Central memory CD8-positive, alpha-beta T cell (primary cell): ENCODE results near the gene APC2.

Experiments
- ATAC-seq: fragments of 150-1000 bp; cut with Tn5 transposase; replicated peaks from 2 replicates; pipeline ENCODE4 v1.10.0; 2022; ENCODE audit warnings: mild to moderate bottlenecking, moderate FRiP score, moderate number of reproducible peaks; ENCODE audit not compliant: poor library complexity, severe bottlenecking; ENCODE audit errors: extremely low read depth
- DNase-seq, 2 donors: peaks; one replicate each; pipeline ENCODE4 v3.0.0; 2021; ENCODE audit warnings: low spot score in 2 of 2
- H3K27ac Mint-ChIP-seq: one replicate; pipeline ENCODE4 v1.8.0; 2022; ENCODE audit warnings: low read depth, mild to moderate bottlenecking, moderate library complexity, mixed read lengths
- H3K27me3 Mint-ChIP-seq: one replicate; pipeline ENCODE4 v1.8.0; 2022; ENCODE audit warnings: mixed read lengths
- H3K36me3 Mint-ChIP-seq: one replicate; pipeline ENCODE4 v1.8.0; 2022; ENCODE audit warnings: mild to moderate bottlenecking, moderate library complexity, mixed read lengths; ENCODE audit not compliant: insufficient read depth
- H3K4me1 Mint-ChIP-seq: one replicate; pipeline ENCODE4 v1.8.0; 2022; ENCODE audit warnings: mixed read lengths
- H3K4me3 Mint-ChIP-seq: one replicate; pipeline ENCODE4 v1.8.0; 2022; ENCODE audit warnings: mild to moderate bottlenecking, moderate library complexity, mixed read lengths
- H3K9me3 Mint-ChIP-seq: one replicate; pipeline ENCODE4 v1.8.0; 2022; ENCODE audit warnings: mixed read lengths

The APC2 gene

GRCh38 chr19:1459479-1459878 lies 9.6 kb downstream of the APC2 start:
- H3K27ac Mint-ChIP-seq: no peak overlapping the region
- peaks cover 16% of the 10 kb centered on the region for H3K27me3 Mint-ChIP-seq
- ATAC-seq: no peak
- no peaks in the 10 kb centered on the region for H3K9me3 Mint-ChIP-seq
- H3K4me3 Mint-ChIP-seq: no peak overlapping the region
- no peak for DNase-seq
- peaks cover 12% of the 10 kb centered on the region for H3K4me1 Mint-ChIP-seq
- peaks cover 12% of the 10 kb centered on the region for H3K36me3 Mint-ChIP-seq

DNA sequence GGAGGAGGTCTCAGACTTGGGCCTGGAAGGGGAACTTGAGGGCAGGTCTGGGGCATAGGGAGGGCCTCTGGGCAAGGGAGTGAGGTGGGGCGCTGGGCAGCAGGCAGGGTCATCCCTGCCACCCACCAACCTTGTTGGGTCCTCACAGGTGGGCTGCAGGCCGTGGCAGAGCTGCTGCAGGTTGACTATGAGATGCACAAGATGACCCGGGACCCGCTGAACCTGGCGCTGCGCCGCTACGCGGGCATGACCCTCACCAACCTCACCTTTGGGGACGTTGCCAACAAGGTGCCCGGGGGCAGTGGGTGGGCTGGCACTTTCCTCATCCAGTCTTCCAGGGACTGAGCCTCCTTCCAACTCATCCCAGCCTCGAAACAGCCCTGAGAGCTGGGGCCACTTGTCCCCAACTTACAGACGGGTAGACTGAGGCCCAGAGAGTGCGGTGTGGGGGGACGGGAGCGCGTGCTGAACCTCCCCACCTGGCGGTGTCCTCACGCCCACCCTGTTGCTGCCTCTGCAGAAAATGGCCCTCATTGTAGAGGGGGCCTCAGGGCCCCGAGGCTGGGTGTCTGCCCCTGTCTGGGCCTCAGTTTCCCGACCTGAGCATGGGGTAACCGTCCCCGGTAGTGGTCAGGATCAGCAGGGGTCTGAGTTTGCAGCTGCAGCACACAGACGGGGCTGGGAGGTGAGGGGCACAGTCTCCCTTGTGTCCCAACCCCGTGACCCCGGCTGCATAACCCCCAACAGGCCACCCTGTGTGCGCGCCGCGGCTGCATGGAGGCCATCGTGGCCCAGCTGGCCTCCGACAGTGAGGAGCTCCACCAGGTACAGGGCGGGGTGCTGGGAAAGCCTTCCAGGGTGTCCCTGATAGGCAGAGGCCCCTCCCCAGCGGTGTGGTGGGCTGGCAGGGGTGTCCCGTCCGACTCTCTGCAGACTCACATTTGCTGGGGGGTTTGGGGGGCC lies 10.4 kb downstream of the APC2 start:
- ATAC-seq (no peak), DNase-seq (no peak)
- Mint-ChIP-seq H3K27me3 (peaks cover 7% of the 10 kb centered on the region), H3K4me3 (no peak overlapping the region), H3K9me3 (no peaks in the 10 kb centered on the region), H3K27ac (no peak overlapping the region), H3K4me1 (peaks cover 6% of the 10 kb centered on the region), H3K36me3 (peaks cover 12% of the 10 kb centered on the region)

DNA sequence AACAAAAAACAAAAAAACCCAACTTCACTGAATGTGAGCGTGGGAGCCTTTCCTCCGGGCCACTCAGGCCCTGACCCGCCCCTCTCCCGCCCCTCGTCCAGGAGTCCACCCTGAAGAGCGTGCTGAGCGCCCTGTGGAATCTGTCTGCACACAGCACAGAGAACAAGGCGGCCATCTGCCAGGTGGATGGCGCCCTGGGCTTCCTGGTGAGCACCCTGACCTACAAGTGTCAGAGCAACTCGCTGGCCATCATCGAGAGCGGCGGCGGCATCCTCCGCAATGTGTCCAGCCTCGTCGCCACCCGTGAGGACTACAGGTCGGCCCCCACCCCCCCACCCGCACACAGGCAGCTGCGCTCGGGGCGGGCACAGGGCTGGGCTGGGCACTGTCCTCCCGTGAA lies 11.9 kb downstream of the APC2 start:
- H3K36me3 Mint-ChIP-seq: peaks cover 7% of the 10 kb centered on the region
- no peaks in the 10 kb centered on the region for H3K4me1 Mint-ChIP-seq
- no peaks in the 10 kb centered on the region for H3K27me3 Mint-ChIP-seq
- no peak overlapping the region for H3K4me3 Mint-ChIP-seq
- H3K27ac Mint-ChIP-seq: no peak overlapping the region
- ATAC-seq (no peak), DNase-seq (no peak)
- no peaks in the 10 kb centered on the region for H3K9me3 Mint-ChIP-seq

- no peak overlapping the region for H3K27ac Mint-ChIP-seq
- peaks cover 4% of the 10 kb centered on the region for H3K36me3 Mint-ChIP-seq
- ATAC-seq: no peak
- no peak overlapping the region for H3K4me3 Mint-ChIP-seq
- H3K4me1 Mint-ChIP-seq: no peaks in the 10 kb centered on the region
- no peak for DNase-seq
- no peaks in the 10 kb centered on the region for H3K27me3 Mint-ChIP-seq
- no peaks in the 10 kb centered on the region for H3K9me3 Mint-ChIP-seq
These were observed 15.5 kb downstream of the APC2 start for GRCh38 chr19:1465191-1466016.

GRCh38 chr19:1466018-1466460 lies 16.1 kb downstream of the APC2 start:
- H3K27me3 Mint-ChIP-seq: no peaks in the 10 kb centered on the region
- H3K27ac Mint-ChIP-seq: no peak overlapping the region
- DNase-seq (no peak), ATAC-seq (no peak)
- H3K4me1 Mint-ChIP-seq: peaks cover 1% of the 10 kb centered on the region
- no peak overlapping the region for H3K4me3 Mint-ChIP-seq
- no peaks in the 10 kb centered on the region for H3K9me3 Mint-ChIP-seq
- H3K36me3 Mint-ChIP-seq: peaks cover 4% of the 10 kb centered on the region

- Mint-ChIP-seq H3K27ac (no peak overlapping the region), H3K27me3 (no peaks in the 10 kb centered on the region), H3K36me3 (peaks cover 4% of the 10 kb centered on the region), H3K9me3 (no peaks in the 10 kb centered on the region), H3K4me3 (no peak overlapping the region), H3K4me1 (peaks cover 5% of the 10 kb centered on the region)
- ATAC-seq (no peak), DNase-seq (no peak)
These were observed 16.7 kb downstream of the APC2 start for GRCh38 chr19:1466461-1467214.

DNA sequence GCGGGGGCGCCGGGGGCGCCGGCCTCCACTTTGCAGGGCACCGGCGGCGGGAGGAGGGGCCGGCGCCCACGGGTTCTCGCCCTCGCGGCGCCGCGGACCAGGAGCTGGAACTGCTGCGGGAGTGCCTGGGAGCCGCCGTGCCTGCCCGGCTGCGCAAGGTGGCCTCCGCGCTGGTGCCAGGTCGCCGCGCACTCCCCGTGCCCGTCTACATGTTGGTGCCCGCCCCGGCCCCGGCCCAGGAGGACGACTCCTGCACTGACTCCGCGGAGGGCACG lies 17.2 kb downstream of the APC2 start:
- H3K4me1 Mint-ChIP-seq: peaks cover 5% of the 10 kb centered on the region
- no peak for DNase-seq
- no peaks in the 10 kb centered on the region for H3K27me3 Mint-ChIP-seq

GRCh38 chr19:1467490-1468273 lies 17.8 kb downstream of the APC2 start:
- Mint-ChIP-seq H3K9me3 (no peaks in the 10 kb centered on the region), H3K27ac (no peak overlapping the region), H3K4me3 (no peak overlapping the region), H3K27me3 (no peaks in the 10 kb centered on the region), H3K4me1 (peaks cover 5% of the 10 kb centered on the region), H3K36me3 (peaks cover 2% of the 10 kb centered on the region)
- ATAC-seq (no peak), DNase-seq (no peak)

More for the DNA sequence above, 17.2 kb downstream of the APC2 start:
- Mint-ChIP-seq H3K36me3 (peaks cover 4% of the 10 kb centered on the region), H3K27ac (no peak overlapping the region), H3K4me3 (no peak overlapping the region), H3K9me3 (no peaks in the 10 kb centered on the region)
- no peak for ATAC-seq

GRCh38 chr19:1468274-1468820 lies 18.4 kb downstream of the APC2 start:
- no peak for ATAC-seq
- peak overlapping the region; percentile 46 for H3K4me3 Mint-ChIP-seq
- peaks cover 10% of the 10 kb centered on the region for H3K4me1 Mint-ChIP-seq

GRCh38 chr19:1468821-1469254 lies 18.9 kb downstream of the APC2 start:
- Mint-ChIP-seq H3K4me3 (peak overlapping the region; percentile 46), H3K36me3 (peaks cover 2% of the 10 kb centered on the region), H3K27ac (no peak overlapping the region), H3K4me1 (peaks cover 12% of the 10 kb centered on the region), H3K9me3 (no peaks in the 10 kb centered on the region), H3K27me3 (no peaks in the 10 kb centered on the region)
- no peak for DNase-seq
- ATAC-seq: no peak

More at GRCh38 chr19:1468274-1468820, 18.4 kb downstream of the APC2 start:
- H3K27ac Mint-ChIP-seq: no peak overlapping the region
- no peak for DNase-seq
- no peaks in the 10 kb centered on the region for H3K27me3 Mint-ChIP-seq
- H3K36me3 Mint-ChIP-seq: peaks cover 2% of the 10 kb centered on the region
- no peaks in the 10 kb centered on the region for H3K9me3 Mint-ChIP-seq

- H3K36me3 Mint-ChIP-seq: peaks cover 2% of the 10 kb centered on the region
- no peak for ATAC-seq
- no peaks in the 10 kb centered on the region for H3K27me3 Mint-ChIP-seq
- H3K4me3 Mint-ChIP-seq: peak overlapping the region; percentile 73
- peaks cover 12% of the 10 kb centered on the region for H3K4me1 Mint-ChIP-seq
- no peak for DNase-seq
- H3K27ac Mint-ChIP-seq: no peak overlapping the region
- H3K9me3 Mint-ChIP-seq: no peaks in the 10 kb centered on the region
These were observed 19.5 kb downstream of the APC2 start for GRCh38 chr19:1469255-1470054.
